ENCODE measurements around the gene CD52.
"Not testable (repeated sequence)": the region's sequence is repeated elsewhere in the genome, so short reads cannot be mapped to it uniquely, and the experiment has no call there.

CD52 gene

DNA sequence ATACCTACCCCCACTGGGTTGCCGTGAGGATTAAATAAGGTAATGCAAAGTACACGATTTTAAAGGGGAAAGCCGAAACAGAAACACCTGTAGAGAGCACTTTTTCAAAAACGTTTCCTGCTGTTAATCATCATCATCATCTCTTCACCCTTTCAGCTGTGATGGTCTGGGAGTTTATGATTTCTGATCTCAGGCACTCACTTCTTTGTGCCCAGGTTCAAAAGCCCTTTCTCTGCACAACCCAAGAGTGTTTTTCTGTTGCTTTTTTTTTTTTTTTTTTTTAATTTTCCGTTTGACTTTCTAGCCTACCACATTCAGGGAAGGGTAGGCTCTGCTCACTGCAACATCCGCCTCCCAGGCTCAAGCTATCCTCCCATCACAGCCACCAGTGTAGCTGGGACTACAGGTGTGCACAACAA lies 10.4 kb upstream of the CD52 start:
- no peak overlapping the region for H3K27ac ChIP-seq

DNA sequence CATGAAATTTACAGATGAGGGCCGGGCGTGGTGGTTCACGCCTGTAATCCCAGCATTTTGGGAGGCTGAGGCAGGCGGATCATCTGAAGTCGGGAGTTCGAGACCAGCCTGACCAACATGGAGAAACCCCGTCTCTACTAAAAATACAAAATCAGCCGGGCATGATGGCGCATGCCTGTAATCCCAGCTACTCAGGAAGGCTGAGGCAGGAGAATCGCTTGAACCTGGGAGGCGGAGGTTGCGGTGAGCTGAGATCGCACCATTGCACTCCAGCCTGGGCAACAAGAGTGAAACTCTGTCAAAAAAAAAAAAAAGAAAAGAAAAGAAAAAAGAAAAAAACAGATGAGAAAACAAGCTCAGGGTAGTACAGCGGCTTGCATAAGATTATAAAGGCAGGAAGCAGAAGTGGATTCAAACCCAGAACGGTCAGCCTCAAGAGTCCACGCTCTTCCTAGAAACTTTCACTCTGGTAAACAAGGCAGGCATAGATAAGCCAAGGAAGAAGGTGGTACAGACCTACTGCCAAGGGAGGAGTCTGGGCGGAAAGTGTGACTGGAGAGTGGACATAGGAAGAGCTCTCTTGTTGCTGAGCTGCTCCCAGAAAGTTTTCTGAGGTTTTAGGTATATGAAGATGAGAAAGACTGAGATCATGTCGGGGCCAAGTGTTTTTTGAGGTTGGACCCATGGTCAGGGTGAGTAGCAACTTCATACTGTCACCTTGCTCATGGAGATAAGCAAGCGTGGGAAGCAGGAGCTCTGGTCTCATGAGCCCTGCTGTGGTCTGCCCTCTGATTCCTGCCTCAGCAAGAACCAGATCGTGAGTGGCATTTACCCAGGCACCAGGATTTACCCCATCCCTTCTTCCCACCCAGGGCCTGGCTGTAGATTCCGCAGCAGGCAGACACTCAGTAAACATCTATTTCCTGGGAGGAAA lies 9.5 kb upstream of the CD52 start:
- H3K36me3 ChIP-seq (ENCODE audit: control insufficient read depth, insufficient read depth, low read length); H3K79me2 ChIP-seq; H3K9me3 ChIP-seq (ENCODE audit: control insufficient read depth, low read length); H3K27me3 ChIP-seq (ENCODE audit: control insufficient read depth, insufficient read depth, low read length); H3K4me3 ChIP-seq (ENCODE audit: low read depth, low read length); H3K27ac ChIP-seq; H3K4me2 ChIP-seq (ENCODE audit: low read length); H3K4me1 ChIP-seq; H3K9ac ChIP-seq; H2AFZ ChIP-seq: not testable (repeated sequence)

More for the DNA sequence above, 10.4 kb upstream of the CD52 start:
- Histone ChIP-seq H3K4me1 (peaks cover 3% of the 10 kb centered on the region), H3K79me2 (no peaks in the 10 kb centered on the region), H2AFZ (peak overlapping the region; percentile 90), H3K36me3 (ENCODE audit: control insufficient read depth, insufficient read depth, low read length) (no peaks in the 10 kb centered on the region), H3K4me2 (ENCODE audit: low read length) (peak overlapping the region; percentile 76), H3K4me3 (ENCODE audit: low read depth, low read length) (peak overlapping the region; percentile 59), H3K9me3 (ENCODE audit: control insufficient read depth, low read length) (no peaks in the 10 kb centered on the region), H3K27me3 (ENCODE audit: control insufficient read depth, insufficient read depth, low read length) (no peaks in the 10 kb centered on the region), H3K9ac (no peak overlapping the region)
- TF ChIP-seq, protein P1, sequence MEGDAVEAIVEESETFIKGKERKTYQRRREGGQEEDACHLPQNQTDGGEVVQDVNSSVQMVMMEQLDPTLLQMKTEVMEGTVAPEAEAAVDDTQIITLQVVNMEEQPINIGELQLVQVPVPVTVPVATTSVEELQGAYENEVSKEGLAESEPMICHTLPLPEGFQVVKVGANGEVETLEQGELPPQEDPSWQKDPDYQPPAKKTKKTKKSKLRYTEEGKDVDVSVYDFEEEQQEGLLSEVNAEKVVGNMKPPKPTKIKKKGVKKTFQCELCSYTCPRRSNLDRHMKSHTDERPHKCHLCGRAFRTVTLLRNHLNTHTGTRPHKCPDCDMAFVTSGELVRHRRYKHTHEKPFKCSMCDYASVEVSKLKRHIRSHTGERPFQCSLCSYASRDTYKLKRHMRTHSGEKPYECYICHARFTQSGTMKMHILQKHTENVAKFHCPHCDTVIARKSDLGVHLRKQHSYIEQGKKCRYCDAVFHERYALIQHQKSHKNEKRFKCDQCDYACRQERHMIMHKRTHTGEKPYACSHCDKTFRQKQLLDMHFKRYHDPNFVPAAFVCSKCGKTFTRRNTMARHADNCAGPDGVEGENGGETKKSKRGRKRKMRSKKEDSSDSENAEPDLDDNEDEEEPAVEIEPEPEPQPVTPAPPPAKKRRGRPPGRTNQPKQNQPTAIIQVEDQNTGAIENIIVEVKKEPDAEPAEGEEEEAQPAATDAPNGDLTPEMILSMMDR (IDR thresholded peaks at IDR 0.05): no peak

DNA sequence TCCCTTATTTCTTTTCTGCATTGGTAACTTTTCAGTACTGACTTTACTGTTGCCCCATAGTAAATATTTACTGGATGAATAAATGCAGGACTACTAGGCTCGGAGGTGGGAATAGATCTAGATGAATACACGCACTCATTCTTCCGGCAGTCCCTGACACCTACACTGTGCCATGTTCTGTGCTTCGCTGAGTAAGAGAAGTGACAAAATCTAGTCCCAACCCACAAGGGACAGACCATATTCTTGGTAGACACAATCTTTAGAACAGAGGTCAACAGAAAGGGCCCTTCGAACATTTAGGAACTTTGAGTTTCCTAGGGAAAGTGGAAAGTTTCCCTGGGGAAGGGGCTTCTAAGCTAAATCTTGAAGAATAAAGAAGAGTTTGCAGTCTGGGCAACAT lies 3.3 kb upstream of the CD52 start:
- Histone ChIP-seq H2AFZ (no peak overlapping the region), H3K9ac (no peak overlapping the region), H3K9me3 (ENCODE audit: control insufficient read depth, low read length) (no peaks in the 10 kb centered on the region), H3K4me3 (ENCODE audit: low read depth, low read length) (no peak overlapping the region), H3K36me3 (ENCODE audit: control insufficient read depth, insufficient read depth, low read length) (no peaks in the 10 kb centered on the region), H3K4me1 (no peaks in the 10 kb centered on the region), H3K79me2 (no peaks in the 10 kb centered on the region), H3K4me2 (ENCODE audit: low read length) (no peak overlapping the region), H3K27me3 (ENCODE audit: control insufficient read depth, insufficient read depth, low read length) (no peaks in the 10 kb centered on the region), H3K27ac (no peak overlapping the region)
- TF ChIP-seq, protein P1 (IDR thresholded peaks at IDR 0.05): no peak

DNA sequence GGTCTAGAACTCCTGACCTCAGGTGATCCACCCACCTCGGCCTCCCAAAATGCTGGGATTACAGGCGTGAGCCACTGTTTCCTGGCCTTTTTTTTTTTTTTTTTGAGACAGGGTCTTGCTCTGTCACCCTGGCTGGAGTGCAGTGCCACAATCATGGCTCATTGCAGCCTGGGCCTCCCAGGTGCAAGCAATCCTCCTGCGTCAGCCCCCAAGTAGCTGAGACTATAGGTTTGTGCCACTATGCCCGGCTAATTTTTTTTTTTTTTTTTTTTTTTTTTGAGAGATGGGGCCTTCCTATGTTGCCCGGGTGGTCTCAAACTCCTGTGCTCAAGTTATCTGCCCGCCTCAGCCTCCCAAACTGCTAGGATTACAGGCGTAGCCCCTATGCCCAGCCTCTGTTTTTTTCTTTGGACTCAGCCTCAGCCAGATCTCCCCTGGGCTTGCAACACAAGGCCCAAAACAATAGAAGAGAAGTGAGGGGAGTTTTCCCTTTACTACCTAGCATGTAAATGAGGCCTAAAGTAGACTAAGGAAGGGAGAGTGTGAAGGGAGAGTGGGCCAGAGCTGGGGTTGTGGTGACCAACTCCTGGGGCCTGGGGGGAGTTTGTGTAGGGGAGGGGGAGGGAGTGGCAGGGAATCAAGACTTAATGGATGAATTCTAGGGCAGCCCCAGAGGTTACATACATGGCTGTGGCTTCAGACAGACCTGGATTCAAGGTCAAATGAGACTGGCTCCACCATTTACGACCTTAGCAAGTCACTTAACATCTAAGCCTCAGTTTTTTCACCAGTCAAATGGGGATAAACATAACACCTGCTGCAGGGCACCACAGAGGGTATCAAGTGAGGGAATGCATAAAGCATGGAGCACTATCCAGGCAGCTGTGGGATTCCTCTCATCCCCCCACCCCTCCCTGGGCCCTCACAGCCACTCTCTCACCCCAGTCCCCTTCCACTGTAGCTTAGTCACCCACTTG lies 1.6 kb upstream of the CD52 start:
- no peaks in the 10 kb centered on the region for H3K36me3 ChIP-seq (ENCODE audit: control insufficient read depth, insufficient read depth, low read length)
- no peaks in the 10 kb centered on the region for H3K27me3 ChIP-seq (ENCODE audit: control insufficient read depth, insufficient read depth, low read length)
- no peaks in the 10 kb centered on the region for H3K9me3 ChIP-seq (ENCODE audit: control insufficient read depth, low read length)
- no peak overlapping the region for H3K9ac ChIP-seq
- H3K79me2 ChIP-seq: no peaks in the 10 kb centered on the region
- H3K4me2 ChIP-seq (ENCODE audit: low read length): no peak overlapping the region
- TF ChIP-seq, protein P1 (IDR thresholded peaks at IDR 0.05): no peak
- H2AFZ ChIP-seq: no peak overlapping the region
- H3K27ac ChIP-seq: no peak overlapping the region
- H3K4me1 ChIP-seq: no peaks in the 10 kb centered on the region
- H3K4me3 ChIP-seq (ENCODE audit: low read depth, low read length): no peak overlapping the region

DNA sequence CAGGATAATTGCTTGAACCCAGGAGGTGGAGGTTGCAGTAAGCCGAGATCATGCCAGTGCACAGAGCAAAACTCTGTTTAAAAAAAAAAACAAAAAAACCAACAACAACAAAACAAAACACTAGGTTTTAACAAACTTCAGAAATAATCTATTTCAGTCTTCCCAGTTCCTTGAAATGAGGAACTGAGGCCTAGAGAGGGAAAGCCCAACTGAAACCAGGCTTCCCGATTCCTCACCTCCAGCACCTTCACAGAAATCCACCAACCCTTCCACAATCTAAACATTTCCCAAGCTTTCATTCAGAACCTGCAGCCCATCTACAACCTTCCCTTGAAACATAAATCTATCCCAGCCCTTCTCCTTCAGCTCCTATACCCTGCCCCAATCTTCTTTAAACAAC lies 612 bp upstream of the CD52 start:
- Histone ChIP-seq H3K4me2 (ENCODE audit: low read length) (no peak overlapping the region), H3K36me3 (ENCODE audit: control insufficient read depth, insufficient read depth, low read length) (no peaks in the 10 kb centered on the region), H2AFZ (no peak overlapping the region), H3K27me3 (ENCODE audit: control insufficient read depth, insufficient read depth, low read length) (no peaks in the 10 kb centered on the region), H3K79me2 (no peaks in the 10 kb centered on the region), H3K4me1 (no peaks in the 10 kb centered on the region), H3K9ac (no peak overlapping the region), H3K4me3 (ENCODE audit: low read depth, low read length) (no peak overlapping the region), H3K9me3 (ENCODE audit: control insufficient read depth, low read length) (no peaks in the 10 kb centered on the region), H3K27ac (no peak overlapping the region)
- TF ChIP-seq, protein P1 (IDR thresholded peaks at IDR 0.05): no peak
